Suprapubic skin (tissue), 3 donors: ENCODE results near the gene ANP32B.

Experiments used
- POLR2AphosphoS5 ChIP-seq, 3 donors: sonication (generic); formaldehyde crosslinking; IDR thresholded peaks; one replicate each; pipeline ENCODE4 v1.6.1; 2017; ENCODE audit warnings: antibody characterized with exemption in 3 of 3
- TF ChIP-seq, protein P1 (sequence below), 2 donors: fragments of 200-600 bp in 1 of 2; fragments of 450-650 bp in 1 of 2; sonication (generic) in 1 of 2; IDR thresholded peaks; one replicate each; pipeline ENCODE4 v1.5.1; 2016 to 2019; ENCODE audit warnings: antibody characterized with exemption in 2 of 2, mild to moderate bottlenecking in 1 of 2, moderate library complexity in 1 of 2

DNA sequence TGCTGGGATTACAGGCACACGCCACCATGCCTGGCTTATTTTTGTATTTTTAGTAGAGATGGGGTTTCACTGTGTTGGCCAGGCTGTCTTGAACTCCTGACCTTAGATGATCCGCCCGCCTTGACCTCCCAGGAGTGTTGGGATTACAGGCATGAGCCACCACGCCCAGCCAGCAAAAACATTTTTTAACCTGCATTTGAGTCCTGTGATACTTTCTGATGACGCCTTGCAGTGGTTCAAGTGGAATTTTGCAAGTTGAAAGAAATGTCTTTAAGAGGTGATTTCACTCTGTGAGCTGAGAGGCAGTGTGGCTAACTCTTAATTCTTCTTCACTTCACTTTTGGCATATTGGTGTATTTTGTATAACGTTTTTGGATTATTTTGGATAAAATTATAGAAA is 9.1 kb downstream of the ANP32B start:
- TF ChIP-seq, protein P1, sequence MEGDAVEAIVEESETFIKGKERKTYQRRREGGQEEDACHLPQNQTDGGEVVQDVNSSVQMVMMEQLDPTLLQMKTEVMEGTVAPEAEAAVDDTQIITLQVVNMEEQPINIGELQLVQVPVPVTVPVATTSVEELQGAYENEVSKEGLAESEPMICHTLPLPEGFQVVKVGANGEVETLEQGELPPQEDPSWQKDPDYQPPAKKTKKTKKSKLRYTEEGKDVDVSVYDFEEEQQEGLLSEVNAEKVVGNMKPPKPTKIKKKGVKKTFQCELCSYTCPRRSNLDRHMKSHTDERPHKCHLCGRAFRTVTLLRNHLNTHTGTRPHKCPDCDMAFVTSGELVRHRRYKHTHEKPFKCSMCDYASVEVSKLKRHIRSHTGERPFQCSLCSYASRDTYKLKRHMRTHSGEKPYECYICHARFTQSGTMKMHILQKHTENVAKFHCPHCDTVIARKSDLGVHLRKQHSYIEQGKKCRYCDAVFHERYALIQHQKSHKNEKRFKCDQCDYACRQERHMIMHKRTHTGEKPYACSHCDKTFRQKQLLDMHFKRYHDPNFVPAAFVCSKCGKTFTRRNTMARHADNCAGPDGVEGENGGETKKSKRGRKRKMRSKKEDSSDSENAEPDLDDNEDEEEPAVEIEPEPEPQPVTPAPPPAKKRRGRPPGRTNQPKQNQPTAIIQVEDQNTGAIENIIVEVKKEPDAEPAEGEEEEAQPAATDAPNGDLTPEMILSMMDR (IDR thresholded peaks at IDR 0.05): no peak
- TF ChIP-seq POLR2AphosphoS5 (IDR thresholded peaks at IDR 0.05): no peak
